Coronary artery (tissue), 2 donors: Measurements from ENCODE around the gene PLCL1.

ENCODE experiments used
- DNase-seq: peaks from one replicate; pipeline ENCODE4 v3.0.0-alpha.2; 2017; ENCODE audit warnings: low spot score
- H3K27ac ChIP-seq, 2 donors: fragments of 200-600 bp; sonication (generic); one replicate each; pipeline ENCODE4 v1.5.1; 2016 to 2019
- H3K4me3 ChIP-seq: fragments of 200-600 bp; sonication (generic); 2 replicates; pipeline ENCODE4 v1.5.1; 2016; ENCODE audit warnings: mild to moderate bottlenecking, moderate library complexity
- CTCF ChIP-seq: fragments of 200-600 bp; sonication (generic); IDR thresholded peaks from one replicate; pipeline ENCODE4 v1.5.1; 2019; ENCODE audit warnings: antibody characterized with exemption

The PLCL1 gene

GRCh38 chr2:198106621-198107385 is 302.4 kb downstream of the PLCL1 start:
- no peak overlapping the region for H3K4me3 ChIP-seq
- TF ChIP-seq CTCF: no peak
- DNase-seq: no peak
- peak overlapping the region in 1 of 2 donors; percentile 5 for H3K27ac ChIP-seq

- no peak for TF ChIP-seq CTCF
Observed at GRCh38 chr2:198113316-198113715, 308.9 kb downstream of the PLCL1 start.

GRCh38 chr2:198114064-198114463 is 309.7 kb downstream of the PLCL1 start:
- Histone ChIP-seq H3K27ac (no peak overlapping the region), H3K4me3 (no peak overlapping the region)
- TF ChIP-seq CTCF: no peak
- DNase-seq: no peak

More at GRCh38 chr2:198113316-198113715, 308.9 kb downstream of the PLCL1 start:
- DNase-seq: no peak
- peak overlapping the region in 1 of 2 donors; percentile 12 for H3K27ac ChIP-seq
- H3K4me3 ChIP-seq: no peak overlapping the region

GRCh38 chr2:198115201-198115600 is 310.8 kb downstream of the PLCL1 start:
- DNase-seq: no peak
- H3K27ac ChIP-seq: no peak overlapping the region
- H3K4me3 ChIP-seq: no peak overlapping the region
- no peak for TF ChIP-seq CTCF

- DNase-seq: no peak
- Histone ChIP-seq H3K4me3 (no peak overlapping the region), H3K27ac (peak overlapping the region in 1 of 2 donors; percentile 3)
- TF ChIP-seq CTCF: no peak
Observed at GRCh38 chr2:198116756-198117155, 312.4 kb downstream of the PLCL1 start.

- H3K4me3 ChIP-seq: no peak overlapping the region
- no peak overlapping the region for H3K27ac ChIP-seq
Observed at GRCh38 chr2:198117406-198118041, 313.1 kb downstream of the PLCL1 start.

More at GRCh38 chr2:198117406-198118041, 313.1 kb downstream of the PLCL1 start:
- TF ChIP-seq CTCF: no peak
- no peak for DNase-seq
